ENCODE measurements around the gene SCFD2.

- TF ChIP-seq CTCF (conservative IDR thresholded peaks at IDR 0.05; ENCODE audit: low read depth, low read length) (no peak), EZH2 (IDR thresholded peaks at IDR 0.05; ENCODE audit: borderline replicate concordance, low read depth, low read length, poor library complexity, severe bottlenecking) (no peak)
These were observed 137.8 kb downstream of the SCFD2 start for GRCh38 chr4:53228036-53228435.

Data from A673 (cell line).